Right lobe of liver (tissue), 4 donors: ENCODE measurements around the gene RPUSD1.

Experiments
- POLR2A ChIP-seq: fragments of 450-650 bp; IDR thresholded peaks from one replicate; pipeline ENCODE4 v1.6.1; 2017; ENCODE audit warnings: antibody characterized with exemption, mild to moderate bottlenecking
- TF ChIP-seq, protein P1 (sequence below), 4 donors: fragments of 200-600 bp in 3 of 4; fragments of 450-650 bp in 1 of 4; IDR thresholded peaks; one replicate each; pipeline versions ENCODE4 v1.5.1 to v1.8.0; 2016 to 2022; ENCODE audit warnings: antibody characterized with exemption in 4 of 4, mild to moderate bottlenecking in 2 of 4
- donor health status: DM: no; HTN: no; CAD: no.
- donor health status: DM: no; HTN: no; CAD: no.
- donor health status: DM: no; HTN: yes; CAD: no.

DNA sequence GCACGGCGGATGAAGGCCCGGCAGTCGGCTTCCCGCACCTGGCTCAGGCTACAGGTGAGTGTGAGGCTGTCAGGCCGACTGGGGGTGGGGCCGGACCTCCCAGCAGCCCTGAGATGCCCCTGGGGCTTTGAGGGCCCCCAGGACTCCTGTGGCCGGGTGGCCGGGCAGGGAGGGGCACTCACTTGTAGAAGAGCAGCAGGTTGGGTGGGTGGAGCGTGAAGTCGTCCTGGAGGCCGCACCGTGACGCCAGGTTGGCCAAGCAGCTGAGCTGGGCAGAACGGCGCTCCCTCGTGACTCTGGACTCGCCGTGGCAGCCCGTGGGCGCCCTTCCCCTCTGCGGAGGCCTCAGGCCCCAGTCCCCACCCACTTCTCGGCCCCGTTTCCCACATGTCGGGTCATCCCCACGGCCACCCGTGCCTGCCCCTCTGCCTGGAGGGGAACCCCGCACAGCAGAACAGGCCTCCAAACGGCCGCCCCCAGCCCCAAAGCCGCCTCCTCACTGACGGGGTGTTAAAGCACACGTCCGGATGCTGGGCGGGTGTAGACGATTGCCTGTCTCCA lies 12.9 kb downstream of the RPUSD1 start:
- no peak for TF ChIP-seq POLR2A
- TF ChIP-seq, protein P1, sequence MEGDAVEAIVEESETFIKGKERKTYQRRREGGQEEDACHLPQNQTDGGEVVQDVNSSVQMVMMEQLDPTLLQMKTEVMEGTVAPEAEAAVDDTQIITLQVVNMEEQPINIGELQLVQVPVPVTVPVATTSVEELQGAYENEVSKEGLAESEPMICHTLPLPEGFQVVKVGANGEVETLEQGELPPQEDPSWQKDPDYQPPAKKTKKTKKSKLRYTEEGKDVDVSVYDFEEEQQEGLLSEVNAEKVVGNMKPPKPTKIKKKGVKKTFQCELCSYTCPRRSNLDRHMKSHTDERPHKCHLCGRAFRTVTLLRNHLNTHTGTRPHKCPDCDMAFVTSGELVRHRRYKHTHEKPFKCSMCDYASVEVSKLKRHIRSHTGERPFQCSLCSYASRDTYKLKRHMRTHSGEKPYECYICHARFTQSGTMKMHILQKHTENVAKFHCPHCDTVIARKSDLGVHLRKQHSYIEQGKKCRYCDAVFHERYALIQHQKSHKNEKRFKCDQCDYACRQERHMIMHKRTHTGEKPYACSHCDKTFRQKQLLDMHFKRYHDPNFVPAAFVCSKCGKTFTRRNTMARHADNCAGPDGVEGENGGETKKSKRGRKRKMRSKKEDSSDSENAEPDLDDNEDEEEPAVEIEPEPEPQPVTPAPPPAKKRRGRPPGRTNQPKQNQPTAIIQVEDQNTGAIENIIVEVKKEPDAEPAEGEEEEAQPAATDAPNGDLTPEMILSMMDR (IDR thresholded peaks at IDR 0.05): no peak
